Superior temporal gyrus (tissue), 1 donor: ENCODE measurements around the gene CNOT6L.

Experiments used
- DNase-seq: peaks from one replicate; pipeline ENCODE4 v3.0.0-alpha.2; 2016; ENCODE audit errors: extremely low spot score

The CNOT6L gene

DNA sequence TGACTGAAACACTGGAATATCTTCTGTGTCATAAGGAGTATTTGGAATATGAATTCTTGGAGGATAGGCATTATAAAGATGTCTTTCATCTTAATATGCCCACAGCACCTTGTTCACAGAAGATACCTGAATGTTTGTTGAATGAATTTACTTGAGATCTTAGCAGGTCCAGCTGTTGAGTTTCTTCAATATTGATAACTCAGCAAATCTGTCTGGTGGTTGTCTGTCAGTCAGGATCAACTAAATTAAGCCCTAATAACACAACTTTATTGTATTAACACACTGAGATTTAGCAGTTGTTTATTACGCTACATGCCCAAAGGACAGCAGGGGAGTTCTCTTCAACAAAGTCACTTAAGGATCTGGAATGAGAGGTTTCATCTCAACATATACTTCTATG lies 106.5 kb downstream of the CNOT6L start:
- no peak for DNase-seq

DNA sequence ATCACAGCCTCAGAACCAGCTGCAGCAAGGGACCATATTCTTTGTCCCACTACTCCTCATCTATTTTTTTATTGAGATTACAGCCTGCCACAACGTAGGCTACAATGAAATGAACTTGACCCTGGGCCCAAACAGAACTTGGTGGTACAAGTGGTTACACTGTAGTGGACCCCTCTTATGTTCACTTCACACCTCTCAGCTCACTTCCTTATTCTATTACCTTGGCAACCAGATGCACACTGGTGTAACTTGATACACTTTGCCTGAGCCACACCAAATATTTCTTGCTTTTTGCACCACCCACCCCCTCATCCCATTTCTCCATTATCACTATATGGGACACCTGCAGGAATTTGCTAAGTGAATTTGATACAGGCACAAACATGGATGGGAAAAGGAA lies 107.7 kb downstream of the CNOT6L start:
- DNase-seq, result no peak

DNA sequence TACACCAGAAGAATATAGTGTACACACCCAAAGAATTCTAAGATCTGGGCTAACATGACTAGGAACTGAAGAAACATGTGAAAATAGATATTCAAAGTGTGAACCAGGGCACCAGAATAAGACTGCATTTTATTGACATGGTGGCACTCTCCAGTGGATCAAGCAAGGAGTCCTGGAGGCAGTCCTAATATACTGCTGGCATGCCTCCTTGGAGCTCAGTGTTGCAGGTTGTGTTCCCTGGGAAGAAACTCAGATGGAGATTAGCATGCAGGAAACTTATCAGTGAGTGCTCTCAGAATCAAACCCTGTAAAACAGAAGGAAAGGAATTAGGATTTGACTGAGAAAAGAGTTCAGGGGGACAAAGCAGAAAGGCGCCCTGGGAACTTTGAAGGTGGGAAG lies 108.5 kb downstream of the CNOT6L start:
- no peak for DNase-seq

DNA sequence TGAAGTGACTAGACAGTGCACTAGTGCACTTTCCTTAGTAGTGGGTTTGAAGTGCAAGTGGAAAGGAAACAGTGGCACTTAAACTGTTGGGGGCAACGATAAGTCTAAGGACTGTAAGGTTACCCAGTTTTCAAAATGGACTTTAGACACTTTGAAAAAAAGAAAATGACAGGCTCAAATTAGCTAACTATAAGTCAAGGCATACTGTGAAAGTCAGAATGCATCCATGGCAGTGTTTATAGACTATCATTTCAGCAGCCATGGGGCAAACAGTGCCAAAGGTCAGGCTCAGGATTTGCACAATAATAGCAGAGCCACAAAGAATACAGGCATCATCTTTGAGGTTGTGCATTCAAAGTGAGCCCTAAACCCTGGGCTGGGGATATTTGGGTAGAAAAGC lies 109.1 kb downstream of the CNOT6L start:
- DNase-seq, result no peak

DNA sequence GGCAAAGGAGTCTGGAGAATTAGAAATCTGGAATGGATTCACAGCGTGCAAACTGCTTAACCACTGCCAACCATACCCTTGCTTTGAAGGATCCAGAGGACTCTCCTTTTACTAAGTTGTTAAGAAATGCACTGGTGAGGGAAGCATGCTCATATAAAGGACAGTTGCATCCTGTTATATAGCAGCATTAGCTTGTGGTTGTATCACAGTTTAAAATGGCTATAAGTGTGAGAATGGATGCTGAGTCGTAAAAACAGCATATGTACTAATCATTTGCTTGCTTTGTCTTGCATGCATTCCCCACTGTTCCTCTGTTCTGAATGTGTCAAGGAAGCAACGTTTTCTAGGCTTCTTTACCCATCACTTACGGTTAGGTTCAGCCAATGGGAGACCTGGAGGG lies 112.5 kb downstream of the CNOT6L start:
- no peak for DNase-seq

DNA sequence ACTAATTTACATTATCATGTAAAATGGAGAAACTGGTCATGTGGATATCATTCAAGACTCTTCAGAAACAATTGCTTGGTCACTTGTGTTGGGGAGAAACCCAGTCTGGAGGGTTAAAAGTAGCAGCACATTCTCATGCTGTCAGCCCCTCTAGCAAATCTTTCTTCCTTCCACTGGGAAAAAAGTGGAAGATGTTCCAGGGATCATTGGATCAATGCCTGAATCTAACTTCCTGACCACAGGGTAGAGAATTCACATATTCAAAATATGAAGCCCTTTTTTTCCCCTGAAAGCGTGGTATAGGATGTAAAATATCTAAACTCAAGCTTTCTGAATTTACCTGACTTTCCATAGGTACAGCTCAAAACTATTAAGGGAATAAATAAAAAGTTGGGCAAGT lies 115.5 kb downstream of the CNOT6L start:
- no peak for DNase-seq

DNA sequence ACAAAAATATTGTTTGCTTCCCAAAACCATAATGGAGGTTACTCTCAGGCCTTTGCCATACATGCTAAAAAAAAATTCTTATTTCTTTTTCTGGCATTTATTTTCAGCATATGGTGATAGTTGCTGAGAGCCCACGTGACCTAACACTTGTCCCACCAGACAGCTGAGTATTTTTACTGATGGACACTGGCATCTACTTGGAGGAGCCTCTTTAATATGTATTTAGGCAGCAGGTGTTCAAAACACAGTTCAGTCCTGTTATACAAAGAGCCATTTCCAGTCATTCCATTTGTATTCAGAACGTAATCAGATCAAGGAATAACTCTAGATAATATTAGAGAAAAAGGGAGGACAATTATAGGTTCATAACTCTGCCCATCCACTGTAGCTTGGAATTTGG lies 118.0 kb downstream of the CNOT6L start:
- no peak for DNase-seq

DNA sequence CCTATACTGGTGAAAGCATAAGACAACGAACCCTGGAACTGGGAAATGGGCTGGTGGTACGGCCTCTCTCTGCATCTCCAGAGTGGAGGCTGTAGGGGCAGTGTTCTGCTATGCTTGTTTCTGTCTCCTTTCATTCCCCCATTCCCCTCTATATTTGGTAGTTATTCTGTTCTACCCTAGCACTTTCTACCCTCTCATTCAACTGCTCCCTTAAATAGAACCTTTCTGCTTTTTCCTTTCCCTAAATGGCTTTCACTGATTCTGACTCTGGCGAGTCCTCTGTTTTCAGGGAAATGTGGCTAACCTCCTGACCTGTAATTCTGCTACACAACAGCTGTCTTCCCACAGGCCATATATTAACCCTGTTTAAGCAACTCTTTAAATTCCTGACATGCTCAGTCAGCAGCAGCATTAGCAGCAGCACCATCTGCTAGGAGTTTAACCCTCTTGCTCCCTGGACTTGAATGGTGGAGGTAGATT lies 119.4 kb downstream of the CNOT6L start:
- DNase-seq, result no peak

DNA sequence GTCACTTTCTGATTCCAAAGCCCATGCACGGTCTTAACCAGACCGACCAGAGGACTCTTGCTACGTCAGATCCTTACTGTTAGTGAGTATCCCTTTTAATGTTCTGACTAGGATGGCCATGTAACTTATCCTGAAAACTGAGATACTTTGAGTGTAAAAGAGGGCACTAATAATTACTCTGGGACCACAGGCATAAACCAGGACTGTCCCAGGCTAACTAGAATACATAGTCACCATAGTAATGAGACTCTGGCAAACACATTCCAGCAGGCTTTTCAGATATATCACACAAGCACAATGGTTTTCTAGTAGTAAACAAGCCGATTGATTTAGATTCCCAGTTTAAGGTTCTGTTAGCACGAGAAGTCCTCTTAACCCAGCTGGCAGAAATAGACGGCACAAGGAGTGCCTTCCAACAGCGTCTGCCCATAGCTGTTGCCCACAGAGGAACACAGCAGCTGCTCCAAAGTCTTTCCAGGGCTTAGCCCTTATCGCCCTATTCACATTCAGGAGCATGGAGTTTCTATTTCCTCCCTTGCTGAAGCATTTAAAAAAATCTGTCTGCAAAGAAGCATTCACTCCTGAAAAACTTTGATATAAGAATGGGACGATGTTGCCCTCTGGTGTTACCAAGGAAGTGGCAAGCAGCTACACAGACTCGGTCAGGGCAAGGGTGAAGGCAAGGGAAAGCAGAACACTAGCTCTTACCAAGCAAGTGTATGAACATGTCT lies 121.1 kb downstream of the CNOT6L start:
- DNase-seq, result peak; percentile 55

DNA sequence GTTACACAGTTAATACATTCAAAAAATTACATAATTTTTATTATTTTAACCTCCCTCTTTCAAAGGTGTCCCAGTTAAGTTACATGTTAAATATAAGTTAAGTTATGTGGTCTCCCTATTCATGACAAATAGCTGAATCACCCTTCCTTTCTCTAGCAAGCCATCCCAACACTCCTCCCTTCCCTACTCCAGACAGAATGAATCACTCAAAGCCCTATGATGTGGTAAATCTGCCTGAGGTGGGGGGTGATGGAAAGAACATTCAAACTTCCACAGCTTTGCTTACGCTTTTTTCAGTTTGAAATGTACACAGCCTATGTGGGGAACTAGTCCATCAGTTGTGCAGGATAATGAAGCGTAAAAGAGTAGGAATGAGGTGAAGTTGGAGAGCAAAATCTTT lies 123.4 kb downstream of the CNOT6L start:
- DNase-seq, result no peak

DNA sequence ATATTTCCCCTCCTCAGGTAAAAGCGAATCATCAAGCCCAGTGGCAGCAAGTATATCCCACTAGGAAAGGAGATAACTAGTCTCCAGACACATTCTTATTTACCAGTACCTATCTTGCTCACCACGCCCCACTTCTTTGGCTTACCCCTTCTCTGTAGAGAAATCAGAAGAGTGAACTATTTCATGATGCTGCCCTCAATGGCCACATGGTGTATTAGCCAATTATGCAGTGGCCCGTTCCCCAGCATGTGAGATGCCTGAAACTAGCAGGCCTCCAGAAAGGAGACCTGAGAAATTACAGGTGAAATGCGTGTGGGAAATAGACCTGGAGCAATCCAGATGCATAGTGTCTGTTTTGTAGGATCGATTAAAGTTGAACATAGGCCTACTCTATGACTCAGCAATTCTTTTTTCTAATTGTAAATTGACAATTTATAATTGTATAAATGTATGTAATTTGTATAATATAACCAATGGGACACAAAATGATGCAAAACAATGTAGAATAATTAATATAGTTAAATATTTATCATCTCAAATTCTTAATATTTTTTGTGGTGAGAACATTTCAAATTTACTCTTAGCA lies 126.2 kb downstream of the CNOT6L start:
- no peak for DNase-seq

DNA sequence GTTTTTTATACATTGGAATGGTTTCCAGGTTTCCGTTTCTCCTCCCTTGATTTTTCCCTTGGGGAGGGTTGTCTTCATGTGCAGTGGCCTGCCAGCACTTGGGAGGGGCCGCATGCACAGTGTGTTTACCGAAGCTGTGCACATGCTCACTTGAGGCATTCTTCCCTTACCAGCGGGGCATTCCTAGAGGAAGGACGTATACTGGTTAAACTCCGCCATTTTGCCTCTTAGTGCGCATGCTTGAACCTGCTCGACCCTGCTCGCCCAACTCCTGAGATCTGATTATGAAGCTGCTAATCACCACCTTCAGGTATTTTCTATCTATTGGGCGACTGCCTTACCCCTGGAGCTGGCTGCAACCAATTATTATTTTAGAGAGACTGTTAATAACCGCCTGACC lies 137.4 kb downstream of the CNOT6L start:
- DNase-seq, result no peak

DNA sequence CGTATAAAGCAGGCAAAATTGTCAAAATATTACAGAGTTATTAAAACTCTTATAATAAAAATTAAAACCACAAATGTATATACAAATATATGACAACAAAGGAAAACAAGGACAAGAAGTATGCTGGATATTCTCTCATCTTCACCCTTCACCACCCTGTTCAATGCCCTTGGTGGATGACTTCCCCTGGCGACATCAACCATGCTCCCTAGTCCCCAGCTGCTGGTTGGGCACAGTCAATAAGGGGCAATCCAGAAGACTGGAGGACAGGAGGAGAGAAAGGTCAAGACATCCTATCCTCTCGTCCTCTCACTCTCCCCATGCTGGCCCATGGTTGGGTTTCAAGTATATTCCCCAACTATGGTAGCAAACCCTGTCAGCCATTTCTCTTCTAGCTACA lies 142.3 kb downstream of the CNOT6L start:
- no peak for DNase-seq

DNA sequence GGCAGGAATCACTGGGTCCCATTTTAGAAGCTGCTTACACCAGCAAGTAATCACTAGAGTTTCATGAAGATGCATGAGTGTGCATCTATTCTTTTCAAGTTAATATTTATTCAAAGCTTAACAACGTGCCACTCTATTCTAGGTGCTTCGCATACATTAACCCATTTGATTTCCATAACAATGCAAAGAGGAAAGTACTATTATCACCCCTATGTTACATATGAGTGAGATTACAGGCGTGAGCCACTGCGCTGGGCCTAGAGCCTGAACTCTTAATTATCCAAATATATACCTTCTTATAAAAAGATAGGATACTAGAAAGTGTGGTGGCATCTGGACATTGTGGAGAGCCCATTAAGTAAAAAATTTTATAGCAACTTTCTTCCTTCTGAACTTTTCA lies 148.1 kb downstream of the CNOT6L start:
- no peak for DNase-seq

DNA sequence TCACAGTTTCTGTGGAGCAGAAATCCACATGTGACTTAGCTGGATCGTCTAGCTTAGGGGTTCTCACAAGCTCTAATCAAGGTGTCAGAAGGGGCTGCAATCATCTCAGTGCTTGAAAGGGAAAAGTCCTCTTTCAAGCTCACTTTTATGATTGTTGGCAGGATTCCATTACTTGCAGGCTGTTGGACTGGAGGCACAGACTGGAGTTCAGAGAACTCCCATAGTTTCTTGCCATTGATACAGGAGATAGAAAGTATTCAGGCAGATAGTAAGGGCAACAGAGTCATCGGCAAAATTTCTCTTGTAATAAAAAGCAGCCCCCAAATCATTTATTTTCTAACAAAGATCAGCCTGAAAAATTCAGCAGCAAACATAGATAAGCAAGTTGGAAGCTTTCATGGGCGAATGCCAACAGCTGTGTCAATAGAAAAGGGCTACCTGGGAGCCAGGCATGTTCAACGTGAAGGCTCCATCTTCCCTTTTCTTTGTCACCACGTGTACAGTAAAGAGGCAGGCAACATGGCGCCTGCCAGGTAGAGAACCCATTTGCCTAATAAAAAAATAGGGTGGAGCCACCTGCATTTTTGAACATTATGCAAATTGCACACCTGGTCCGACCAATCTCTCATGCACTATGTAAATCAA lies 149.1 kb downstream of the CNOT6L start:
- DNase-seq, result no peak

DNA sequence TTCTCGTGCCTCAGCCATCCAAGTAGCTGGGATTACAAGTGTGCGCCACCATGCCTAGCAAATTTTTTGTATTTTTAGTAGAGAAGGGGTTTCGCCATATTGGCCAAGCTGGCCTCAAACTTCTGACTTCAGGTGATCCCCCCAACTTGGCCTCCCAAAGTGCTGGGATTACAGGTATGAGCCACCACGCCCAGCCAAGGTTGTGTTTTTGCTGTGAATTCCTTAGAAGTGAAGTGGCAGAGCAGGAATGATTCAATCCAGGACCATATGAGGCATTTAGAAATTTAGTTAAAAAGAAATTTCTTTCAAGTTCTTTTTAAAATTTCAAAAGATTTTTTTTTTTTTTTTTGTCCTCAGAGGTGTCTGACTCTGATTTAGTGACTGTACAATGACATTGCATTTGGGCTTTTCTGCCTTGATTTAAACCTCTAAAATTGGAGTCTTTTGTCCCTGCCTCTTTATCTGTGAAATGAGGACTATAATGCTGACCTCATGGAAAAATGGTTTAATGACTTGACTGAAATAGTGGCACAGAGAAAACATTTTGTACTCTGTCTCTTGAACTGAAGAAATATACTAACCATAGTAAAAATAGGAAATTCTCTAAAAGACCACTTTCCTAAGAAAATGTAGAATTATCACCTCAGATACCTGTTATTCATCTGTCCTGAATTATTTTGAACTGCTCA lies 153.6 kb downstream of the CNOT6L start:
- DNase-seq, result no peak
